Central memory CD4-positive, alpha-beta T cell (primary cell): ENCODE measurements around the gene BORCS6.

ENCODE experiments used
- DNase-seq: peaks from one replicate; pipeline ENCODE4 v3.0.0; 2022

Gene BORCS6

DNA sequence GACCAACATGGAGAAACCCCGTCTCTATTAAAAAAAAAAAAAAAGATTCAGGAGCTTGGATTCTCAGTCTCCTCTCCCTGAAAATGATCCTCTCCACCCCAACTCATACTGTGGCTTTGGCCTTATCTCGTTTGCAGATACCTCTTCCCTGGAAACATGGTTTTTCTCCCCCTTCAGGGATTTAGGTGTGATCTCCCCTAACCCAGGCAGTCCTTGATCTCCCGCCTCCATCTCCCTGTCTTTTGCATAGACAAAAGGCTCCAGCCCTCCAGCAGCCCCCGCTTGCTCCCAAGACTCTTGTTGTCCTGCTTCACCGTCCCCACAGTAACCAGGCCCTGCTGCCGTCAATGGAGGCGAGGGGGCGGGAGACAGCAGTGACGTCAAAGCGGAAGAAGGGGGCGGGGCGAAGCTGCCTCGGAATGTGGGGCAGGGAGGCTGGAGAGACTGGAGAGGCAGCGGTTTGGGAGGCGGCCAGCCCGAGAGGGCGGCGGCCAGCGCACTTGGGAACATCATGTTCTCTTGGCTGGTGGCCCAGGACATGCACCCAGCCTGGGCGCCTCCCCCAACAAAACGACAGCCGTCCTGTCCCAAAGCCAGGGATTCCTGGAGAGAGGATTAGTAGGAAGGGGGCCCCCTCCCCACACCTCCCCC is 35.9 kb downstream of the BORCS6 start:
- DNase-seq, result peak; percentile 95

DNA sequence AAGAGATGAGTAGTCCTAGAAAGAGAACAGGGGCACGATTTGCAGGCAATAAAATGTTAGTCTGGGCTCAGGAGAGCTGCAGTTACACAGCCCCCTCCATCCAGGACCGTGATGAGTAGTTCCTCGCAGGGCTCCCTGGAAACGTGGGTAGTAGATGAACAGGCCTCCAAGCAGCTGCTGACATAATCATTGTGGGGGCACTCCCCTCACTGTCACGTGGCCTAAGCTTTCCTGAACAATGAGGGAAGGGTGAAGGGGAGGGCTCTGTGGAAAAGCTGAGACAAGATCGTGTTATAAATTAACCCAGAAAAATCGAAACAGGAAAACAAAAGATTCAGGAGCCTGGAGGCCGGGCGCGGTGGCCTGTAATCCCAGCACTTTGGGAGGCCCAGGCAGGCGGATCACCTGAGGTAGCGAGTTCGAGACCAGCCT is 36.4 kb downstream of the BORCS6 start:
- DNase-seq, result peak; percentile 37

DNA sequence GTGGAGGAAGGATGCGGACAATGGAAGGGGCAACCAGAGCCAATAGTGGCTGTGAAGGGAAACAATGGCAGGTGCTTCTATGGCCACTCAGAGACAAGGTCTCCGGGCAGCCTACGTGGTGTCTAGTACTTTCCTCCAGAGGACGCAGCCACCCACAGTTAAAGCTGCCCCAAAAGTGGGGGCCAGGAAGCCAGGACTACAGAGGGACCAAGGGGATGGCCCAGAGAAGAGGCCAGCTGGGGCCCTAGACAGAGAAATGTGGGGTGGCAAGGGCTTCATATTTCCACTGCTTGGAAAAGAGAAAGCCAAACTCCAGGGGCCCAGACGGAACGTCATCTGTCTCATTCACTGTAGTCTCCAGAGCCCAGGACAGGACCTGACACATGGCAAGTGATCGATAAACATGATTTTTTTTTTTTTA is 36.9 kb downstream of the BORCS6 start:
- DNase-seq, result no peak

DNA sequence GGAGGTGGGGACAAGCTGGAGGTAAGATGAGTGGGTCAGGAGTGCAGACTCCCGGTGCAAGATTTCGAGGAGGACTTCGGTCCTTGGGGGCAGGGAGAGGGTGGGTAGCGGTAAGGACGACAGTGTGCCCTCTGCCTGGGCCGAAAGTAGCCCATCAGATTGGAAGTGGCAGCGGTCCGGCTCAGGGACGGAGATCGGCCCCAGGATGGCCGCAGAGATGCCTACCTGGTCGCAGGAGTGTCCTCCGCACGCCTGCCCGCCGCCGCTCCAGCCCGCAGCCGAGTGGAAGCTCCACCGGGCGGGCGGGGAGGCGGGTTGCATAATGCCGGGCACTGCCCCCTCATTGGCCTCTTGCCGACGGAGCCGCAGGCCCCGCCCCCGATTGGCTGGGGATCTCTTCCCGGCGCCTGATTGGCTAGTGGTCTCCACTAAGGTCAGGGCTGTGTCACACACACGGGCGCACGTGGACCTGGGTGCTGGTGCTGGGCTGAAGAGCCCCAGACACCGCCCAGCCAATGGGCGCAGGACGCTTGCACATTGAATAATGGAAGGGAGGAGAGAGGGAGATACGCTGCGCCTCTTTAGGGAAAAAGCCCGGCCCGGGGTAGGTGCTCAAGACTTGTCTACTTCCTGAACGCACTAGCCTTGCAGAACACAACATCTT is 37.7 kb downstream of the BORCS6 start, which contains the start of gene PER1:
Gene PER1 (minus strand): TSS at position 293 of the 664 bp plus-strand sequence. CDS start 1,698 bp downstream, outside the sequence.
- DNase-seq, result peak; percentile 85

DNA sequence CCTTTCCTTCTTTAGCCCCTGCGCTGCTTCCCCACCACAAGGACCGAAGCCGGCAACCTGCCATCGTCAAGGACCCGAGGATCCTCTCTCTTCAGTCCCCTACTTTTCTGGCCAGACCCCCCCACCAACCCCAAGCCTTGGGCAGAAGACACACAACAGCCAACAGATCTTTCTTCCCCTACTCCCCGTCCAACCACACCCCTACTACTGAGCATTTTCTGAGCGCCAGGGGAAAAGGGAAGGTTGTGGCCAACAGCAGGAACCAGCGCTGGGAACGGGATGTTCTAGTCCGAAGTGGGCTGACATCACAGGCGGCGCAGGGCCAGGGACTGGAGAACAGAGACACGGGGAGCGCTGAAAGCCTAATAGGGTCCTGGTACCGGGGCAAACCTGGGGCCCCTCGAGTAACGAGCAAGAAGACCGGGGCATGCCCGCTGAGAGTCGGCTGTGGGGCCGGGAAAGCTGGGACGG is 38.3 kb downstream of the BORCS6 start:
- no peak for DNase-seq

DNA sequence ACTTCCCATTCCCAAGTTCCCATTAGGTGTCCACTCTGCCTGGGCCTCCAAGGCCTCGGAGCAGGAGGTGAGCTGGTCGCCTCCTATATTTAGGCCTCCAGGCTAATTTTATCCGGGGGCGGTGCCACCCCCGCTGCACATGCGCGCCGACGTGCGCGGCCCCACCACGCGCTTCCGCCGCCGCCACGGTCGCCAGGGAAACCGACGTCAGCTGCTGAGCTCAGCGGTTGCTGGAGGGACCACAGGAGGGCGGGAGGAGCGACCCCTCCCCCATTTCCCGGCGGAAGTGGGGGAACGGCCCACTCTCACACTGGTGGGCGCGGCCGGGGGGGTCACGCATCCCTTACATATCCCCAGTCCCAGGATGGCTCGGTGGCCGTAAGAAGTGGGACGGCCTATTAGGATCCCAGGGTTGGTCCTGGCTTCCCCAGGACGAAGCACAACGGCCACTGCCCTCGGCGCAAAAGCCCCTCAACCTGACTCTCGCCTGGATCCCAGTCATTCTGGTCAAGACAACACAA is 38.8 kb downstream of the BORCS6 start:
- DNase-seq, result peak; percentile 93

DNA sequence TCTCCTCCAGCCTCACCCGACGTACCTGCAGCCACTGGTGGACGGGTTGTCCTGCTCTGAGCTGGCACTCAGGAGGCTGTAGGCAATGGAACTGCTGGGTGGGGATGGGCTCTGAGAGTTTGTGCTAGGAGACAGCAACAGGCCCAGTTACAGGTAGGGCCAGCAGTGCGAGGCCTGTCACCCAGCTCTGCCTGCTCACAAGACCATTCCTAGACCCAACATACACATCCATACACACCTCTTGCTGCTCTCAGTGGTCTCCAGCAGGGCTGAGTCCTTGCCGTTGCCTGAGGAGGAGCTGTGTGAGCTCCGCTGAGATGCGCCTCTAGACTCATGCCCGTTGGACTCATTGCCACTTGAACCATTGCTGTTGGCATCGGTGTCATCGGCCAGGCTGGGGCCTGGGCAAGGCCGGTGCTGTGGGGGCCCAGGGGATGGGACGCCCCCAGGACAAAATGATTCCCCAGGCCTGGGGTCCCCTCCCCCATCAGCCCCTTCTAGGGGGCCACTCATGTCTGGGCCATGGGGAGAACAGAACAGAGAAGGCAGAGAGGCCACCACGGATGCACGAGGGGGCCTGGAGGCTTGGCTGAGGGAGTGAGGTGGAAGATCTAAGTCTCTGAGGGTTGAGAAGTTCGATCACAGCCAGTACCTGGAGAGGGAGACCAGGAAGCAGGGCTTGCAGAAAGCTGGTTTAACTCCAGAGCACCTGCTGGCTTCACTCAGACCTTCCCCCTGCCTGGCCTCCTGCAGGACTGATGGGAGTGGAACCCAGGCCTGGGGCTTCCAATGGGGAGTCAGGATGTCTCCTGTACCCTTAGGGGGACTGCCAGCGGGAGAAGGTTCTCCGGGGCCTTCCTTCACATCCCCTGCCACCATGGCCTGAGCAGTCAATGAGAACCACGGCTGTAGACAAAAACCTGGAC is 39.5 kb downstream of the BORCS6 start:
- DNase-seq, result no peak

DNA sequence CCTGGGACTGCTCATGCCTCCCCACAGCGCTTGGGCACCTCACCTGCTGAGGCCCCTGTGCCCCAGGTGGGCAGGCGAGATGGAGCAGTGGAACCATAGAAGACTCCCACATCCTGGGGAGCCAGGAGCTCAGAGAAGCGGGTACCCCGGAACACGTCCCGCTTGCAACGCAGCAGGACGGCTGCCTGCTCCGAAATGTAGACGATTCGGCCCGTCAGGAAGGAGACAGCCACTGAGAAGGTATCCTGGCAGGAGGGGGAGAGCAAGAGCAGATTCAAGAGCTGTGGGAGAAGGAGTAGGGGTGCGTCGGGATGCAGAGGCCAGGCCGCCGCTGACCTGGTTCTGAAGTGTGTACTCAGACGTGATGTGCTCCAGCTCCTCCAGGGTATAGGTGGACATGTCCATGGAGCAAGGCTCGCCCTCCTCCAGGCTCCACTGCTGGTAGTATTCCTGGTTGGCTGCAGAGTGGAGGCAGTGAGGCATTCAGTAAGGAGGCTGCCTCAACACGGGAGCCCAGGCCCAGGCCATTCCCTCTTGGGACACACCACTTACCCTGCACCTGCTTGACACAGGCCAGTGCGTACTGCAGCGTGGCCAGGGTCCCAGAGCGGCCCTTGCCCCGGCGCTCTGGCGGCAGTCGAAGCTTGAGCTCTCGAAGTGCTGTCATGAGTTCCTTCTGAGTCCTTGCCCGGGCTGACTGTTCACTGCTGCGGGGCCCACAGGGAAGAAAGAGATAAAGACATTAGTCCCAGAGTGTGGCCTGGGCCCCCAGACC is 40.4 kb downstream of the BORCS6 start:
- DNase-seq, result no peak

DNA sequence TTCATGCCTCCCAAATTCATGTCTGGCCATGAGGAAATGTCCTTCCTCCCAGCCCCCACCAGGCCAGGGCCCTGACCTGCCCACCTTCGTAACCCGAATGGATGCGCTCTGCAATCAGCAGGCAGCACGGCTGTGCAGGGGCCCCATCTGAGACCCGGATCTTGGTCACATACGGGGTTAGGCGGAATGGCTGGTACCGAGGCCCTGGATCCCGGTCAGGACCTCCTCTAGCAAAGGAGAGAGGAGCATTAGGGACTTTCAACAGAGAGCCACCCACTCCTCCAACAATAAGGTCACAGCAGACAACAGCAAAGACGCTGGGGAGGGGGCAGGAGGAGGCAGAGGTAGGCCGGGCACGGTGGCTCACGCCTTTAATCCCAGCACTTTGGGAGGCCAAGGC is 41.4 kb downstream of the BORCS6 start:
- no peak for DNase-seq

DNA sequence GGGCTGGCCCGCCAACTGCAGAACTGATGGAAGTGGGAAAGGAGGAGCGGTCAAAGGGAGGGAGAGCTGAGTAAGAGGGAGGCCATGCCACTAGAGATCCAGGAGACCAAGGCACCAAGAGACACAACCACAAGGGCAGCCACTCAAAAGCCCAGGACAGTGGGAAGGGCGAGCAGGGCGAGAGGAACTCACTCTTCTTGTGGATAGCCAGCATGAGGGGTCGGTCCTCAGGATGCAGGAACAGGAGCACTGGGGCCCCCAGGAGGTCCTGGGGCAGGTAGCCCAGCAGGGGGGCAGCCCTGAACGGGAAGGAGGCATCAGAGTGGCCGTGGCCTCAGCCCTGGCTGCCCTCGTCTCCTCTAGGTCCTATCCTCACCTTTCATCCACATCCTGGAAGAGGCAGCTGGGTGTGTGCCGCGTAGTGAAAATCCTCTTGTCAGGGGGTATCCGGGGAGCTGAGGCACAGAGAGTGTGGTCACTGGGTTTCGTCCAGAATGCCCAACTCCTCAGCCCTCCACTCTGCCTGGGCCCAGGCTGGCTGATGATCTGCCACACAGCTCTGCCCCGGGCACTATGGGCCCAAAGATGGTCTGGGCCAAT is 42.1 kb downstream of the BORCS6 start:
- DNase-seq, result no peak

DNA sequence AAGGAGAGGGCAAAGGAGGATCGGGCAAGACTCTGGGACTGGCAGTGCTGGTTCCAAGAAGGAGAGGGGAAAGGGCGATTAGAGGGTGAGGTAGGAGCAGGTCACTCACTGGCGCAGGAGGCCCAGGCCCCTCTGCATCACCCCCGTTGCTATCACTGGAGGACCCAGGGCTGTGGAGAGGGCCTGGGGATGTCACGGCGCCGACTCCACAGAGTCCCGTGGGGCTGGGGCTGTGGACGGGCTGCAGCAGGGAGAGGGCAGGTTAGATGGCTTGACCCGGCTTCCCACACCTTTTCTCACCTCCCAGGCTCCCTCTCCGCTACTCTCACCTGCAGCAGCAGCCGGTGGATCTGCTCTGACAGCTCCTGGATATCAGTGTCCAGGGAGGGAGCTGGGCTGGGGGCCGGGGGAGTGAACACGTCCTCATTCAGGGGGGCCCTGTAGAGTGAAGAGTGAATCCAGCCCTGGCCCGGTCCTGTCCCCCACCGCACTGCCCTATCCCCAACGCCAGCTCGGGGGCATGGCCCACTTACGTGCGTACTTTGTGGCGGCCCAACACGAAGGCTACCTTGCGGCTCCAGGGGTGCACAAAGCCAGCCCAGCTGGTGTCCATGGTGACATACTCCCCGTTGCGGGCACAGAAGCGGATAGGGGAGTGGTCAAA is 42.7 kb downstream of the BORCS6 start:
- no peak for DNase-seq

DNA sequence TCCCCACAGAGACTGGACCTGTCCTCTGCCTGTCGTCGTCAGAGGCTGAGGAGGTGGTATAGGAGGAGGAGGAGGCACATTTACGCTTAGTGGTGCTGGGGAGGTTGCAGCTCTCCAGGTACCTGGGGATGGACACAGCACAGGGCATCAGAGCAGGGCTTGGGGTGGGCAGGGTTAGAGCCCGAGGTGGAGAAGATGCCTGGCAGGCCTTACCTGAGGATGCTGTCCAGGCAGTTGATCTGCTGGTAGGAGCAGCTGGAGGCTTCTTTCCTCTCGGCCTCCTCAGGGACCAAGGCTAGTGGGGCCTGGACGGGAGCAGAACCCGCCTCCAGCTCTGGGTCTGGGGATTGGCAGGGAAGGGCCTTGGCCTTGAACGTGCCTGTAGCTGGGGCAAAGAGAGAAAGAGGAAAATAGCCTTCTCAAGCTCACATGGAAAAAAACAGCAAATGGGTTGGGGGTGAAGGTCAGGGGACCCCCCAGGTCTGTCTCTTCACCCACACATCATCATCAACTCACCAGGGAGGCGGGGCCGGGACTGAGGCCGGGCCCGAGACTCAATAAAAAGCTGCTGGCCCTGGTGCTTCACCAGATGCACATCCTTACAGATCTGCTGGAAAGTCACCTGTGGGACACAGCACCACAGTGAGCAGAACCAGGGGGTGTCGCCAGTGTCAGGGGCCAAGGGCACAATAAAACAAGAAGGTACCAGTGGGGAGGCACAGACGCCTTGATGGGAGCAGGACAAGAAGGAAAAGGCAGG is 43.4 kb downstream of the BORCS6 start:
- DNase-seq, result no peak

DNA sequence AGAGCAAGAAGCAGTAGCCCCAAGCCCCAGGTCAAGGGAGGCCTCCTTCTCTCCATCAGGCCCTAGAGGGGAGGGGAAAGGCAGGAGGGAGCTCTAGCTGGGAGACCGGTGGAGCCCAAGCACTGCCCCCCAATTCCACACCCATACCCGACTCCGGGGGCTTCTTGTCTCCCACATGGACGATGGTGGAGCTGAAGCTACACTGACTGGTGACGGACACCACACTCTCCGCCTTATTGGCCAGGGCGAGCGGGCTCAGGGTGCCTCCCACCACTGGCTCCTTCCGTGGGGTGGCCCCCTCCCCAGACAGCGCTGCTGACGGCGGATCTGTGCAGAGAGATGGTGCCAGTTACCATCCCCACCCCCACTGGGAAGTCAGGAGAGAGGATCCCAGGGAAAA is 44.2 kb downstream of the BORCS6 start:
- DNase-seq, result no peak

DNA sequence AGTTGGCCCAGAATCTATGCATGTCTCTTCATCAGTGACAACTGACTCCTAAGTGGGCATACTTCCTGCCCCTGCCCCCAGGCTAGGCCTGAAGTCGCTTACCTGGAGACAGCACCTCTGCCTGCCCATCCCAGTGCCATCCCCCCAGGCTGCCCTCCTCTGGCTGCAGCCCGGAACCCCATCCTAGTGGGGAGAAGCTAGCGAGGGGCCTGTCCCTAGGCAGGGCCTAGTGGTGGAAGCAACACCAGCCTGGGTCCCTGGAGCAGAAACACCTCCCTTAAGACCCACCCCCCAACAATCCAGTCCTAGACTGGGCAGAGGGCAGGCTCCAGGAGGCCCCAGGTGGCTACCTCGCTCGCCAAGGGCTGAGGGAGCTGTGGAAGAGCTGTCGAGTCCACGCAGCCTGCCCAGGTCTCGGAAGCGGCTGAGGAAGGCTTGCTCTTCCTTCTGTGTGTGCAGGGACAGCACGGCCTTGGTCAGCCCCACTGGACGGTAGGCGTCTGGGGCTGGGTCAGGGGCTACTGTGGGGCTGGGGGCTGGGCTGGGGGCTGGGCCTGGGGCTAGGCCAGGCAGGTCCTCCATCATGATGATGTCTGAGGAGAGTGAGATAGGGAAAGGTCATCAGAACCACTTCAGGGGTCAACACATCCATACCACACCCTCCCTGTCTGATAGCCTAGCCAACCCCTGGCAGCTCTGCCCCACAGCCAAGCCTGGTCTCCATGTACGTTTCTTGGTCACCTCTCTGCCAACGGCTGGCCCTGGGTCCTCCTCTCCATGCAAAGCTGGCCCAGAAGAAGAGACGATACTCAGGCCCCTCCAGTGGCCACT is 45.4 kb downstream of the BORCS6 start:
- DNase-seq, result no peak

DNA sequence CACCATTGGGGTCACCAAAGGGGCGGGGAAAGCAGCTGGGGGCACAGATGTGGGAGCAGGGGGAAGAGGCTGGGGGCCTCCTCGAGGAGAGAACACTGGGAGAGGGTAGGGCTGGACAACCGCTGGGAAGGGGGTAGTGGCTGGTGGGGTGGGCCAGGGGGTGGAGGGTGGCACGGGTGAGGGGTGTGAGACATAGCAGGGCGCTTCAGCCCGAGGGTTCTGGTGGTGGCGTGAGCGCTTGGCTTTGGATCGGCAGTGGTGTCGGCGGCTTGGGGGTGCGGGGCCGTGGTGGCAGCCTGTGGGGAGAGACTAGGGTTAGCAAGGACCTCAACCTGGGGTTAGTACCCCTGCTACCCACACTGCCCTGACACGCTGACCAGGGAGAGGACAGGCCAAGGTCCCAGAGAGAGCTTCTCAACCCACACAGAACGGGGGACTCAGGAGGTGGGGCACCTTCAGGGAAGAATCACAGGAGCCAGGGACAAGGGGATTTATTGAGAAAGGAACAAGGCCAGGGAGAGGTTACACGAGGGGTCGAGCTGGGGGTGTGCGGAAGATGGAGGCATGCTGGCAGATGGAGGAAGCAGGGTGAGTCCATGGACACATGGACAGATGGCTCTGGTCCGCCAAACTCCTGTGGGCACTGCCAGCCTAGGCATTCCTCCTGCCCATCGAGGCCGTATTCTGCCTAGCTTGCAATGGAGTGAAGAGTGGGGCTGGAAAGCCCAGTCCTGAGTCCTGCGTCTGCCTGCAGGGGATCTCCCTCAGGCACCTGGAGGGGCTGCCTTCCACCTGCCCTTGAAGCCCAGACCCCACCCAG is 46.2 kb downstream of the BORCS6 start:
- DNase-seq, result no peak

DNA sequence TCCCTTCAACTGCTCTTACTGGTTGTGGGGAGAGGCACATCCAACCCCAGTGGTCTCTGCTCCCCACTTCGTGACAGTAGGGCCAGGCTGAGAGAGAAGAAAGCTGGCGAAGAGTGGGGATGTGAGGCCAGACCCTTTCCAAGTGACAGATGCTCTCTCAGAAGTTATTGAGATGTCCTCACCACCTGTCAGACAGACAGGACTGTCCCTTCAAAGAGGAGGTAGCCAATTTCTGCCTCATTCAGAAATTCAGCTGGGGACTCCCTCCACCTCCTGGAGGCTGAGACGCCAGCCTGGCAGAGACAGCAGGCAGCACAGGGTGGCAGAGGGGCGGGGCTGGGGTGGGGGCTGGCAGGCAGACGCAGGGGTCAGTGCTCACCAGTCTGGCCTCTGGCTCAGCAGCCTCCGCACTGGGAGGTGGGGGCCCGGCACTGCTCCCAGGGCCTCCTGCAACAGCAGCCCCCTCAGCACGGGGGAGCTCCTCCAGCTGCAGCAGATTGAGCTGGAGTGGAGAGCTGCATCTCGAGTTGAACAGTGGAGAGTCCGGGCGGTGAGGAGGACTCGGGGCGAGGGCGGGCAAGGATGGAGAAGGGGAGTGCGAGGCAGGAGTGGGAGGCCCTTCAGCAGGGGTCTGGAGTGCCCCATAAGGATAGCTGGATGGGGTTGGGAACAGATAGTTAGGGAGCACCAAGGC is 46.9 kb downstream of the BORCS6 start:
- no peak for DNase-seq

DNA sequence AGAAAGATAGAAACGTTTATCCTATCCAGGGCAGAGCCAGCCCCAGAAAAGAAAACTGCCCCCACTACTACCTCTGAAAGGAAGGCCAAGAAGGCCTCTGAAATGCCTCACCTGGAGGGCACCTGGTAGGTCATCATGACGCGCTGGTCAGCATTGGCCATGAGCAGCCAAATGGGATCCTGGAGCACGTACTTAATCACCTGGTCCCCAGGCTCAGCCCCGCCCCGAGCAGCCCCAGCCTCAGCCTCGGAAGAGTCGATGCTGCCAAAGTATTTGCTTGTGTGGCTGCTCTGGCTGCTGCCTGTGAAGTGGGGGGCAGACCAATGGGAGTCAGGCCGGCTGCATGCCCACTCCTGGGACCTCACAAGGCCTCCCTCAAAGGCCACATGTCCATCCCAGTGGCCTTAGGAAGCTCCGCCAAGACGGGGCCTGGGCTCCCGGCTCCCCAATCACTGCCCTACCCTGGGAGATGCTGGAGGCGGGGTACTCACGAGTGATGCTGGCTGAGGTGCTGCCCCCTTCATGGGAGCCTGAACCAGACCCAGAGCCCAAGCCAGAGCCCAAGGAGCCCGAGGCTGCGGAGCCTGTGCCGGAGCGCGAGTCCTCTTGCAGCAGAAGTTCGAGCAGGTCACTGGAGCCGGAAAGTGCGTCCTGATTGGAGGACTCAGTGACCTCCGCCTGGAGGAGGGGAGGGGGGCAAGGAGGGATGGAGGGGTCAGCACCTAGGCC is 47.7 kb downstream of the BORCS6 start:
- no peak for DNase-seq
